AG04450 (cell line): ENCODE measurements around the gene DOCK4. TPM values are rescaled to one million over a fixed set of nuclear protein-coding genes. Genes with fewer than 3 reads are reported as not detected.

Experiments
- CTCF ChIA-PET: fragments of 300-600, 350-600 bp; formaldehyde crosslinking; extraction: SDS; loops from one replicate; lab custom pipeline; 2022; ENCODE audit warnings: antibody characterized with exemption, inconsistent platforms; lab: Charles Lee
- POLR2A ChIA-PET: fragments of 350-600 bp; formaldehyde crosslinking; extraction: SDS; loops from one replicate; lab custom pipeline; 2021; ENCODE audit warnings: antibody characterized with exemption, inconsistent platforms; lab: Yijun Ruan, JAX
- DNase-seq: peaks from one replicate; pipeline ENCODE4 v3.0.0-alpha.2; 2011; ENCODE audit warnings: low read depth, low spot score
- H3K27ac ChIP-seq: one replicate; pipeline ENCODE4 v1.5.1; 2012; ENCODE audit warnings: low read depth, low read length, control low read depth
- H3K27me3 ChIP-seq: one replicate; pipeline ENCODE4 v1.6.0; 2012; ENCODE audit warnings: low read length; ENCODE audit not compliant: control insufficient read depth, insufficient read depth
- H3K4me3 ChIP-seq: 2 replicates; pipeline ENCODE4 v1.5.1; 2011; ENCODE audit warnings: mild to moderate bottlenecking, low read depth, low read length, control low read depth
- H3K9me3 ChIP-seq: 2 replicates; pipeline ENCODE4 v1.5.1; 2012; ENCODE audit warnings: low read length; ENCODE audit not compliant: control insufficient read depth, insufficient read depth
- CTCF ChIP-seq: IDR thresholded peaks from 2 replicates; pipeline ENCODE4 v1.5.1; 2011; ENCODE audit warnings: low read depth, low read length, control low read depth, inconsistent platforms
- polyA plus RNA-seq: library from polyadenylated mRNA; depleted of rRNA; stranded (reverse); fragments of >200 nt; gene quantifications from 2 replicates; pipeline ENCODE4 v1.2.3, GENCODE V29; 2011

DOCK4 gene
- polyA plus RNA-seq, 1 experiment = 12.6 TPM

- ChIA-PET POLR2A (no interaction called here), CTCF (interaction anchor here (0.8 to 6.2 kb wide), 4 partner anchors 14 to 97 kb away, joined by 3 to 83 read pairs (median 42); no protein-coding TSS in a partner anchor)
- no peak overlapping the region for H3K4me3 ChIP-seq
- no peak overlapping the region for H3K27ac ChIP-seq
- peaks cover 3% of the 10 kb centered on the region; the same call in 1 of the 2 replicates for H3K9me3 ChIP-seq
- no peaks in the 10 kb centered on the region for H3K27me3 ChIP-seq
- TF ChIP-seq CTCF = no peak
- no peak for DNase-seq
Measured at GRCh38 chr7:111852081-111852480, 354.1 kb downstream of the DOCK4 start.

DNA sequence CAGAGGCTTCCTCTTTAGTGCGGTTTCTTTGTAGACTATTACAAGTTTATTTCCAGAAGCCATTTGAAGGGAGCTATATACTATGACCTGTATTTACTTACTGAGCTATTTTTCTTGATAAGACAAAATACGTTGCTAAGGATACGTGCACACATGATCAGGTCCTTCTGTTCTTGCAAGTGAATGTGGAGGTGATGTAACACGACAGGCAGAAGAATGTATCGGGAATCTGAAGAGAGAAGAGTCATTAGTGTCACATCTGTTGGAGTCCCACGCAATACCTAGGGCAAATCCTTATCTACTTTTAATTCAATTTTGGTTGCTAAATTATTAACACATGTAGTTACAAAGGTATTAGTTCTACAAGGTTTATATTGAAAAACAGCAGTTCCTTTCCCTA is 359.3 kb downstream of the DOCK4 start:
- no peak for DNase-seq
- CTCF ChIA-PET = no interaction called here
- POLR2A ChIA-PET = no interaction called here
- no peak for TF ChIP-seq CTCF
- H3K4me3 ChIP-seq = no peak overlapping the region
- H3K27ac ChIP-seq = no peak overlapping the region
- H3K9me3 ChIP-seq = peaks cover 3% of the 10 kb centered on the region; the same call in 1 of the 2 replicates
- H3K27me3 ChIP-seq = no peaks in the 10 kb centered on the region

- no peak overlapping the region for H3K4me3 ChIP-seq
- POLR2A ChIA-PET = no interaction called here
- H3K9me3 ChIP-seq = peaks cover 3% of the 10 kb centered on the region; the same call in 1 of the 2 replicates
- CTCF ChIA-PET = interaction anchor here (1.0 to 3.1 kb wide), 2 partner anchors 9 to 11 kb away, joined by 4 to 22 read pairs; no protein-coding TSS in a partner anchor
- TF ChIP-seq CTCF = no peak
- no peaks in the 10 kb centered on the region for H3K27me3 ChIP-seq
- DNase-seq = no peak
- no peak overlapping the region for H3K27ac ChIP-seq
Measured at GRCh38 chr7:111845853-111846252, 360.3 kb downstream of the DOCK4 start.

- H3K9me3 ChIP-seq = peaks cover under 1% of the 10 kb centered on the region; the same call in 1 of the 2 replicates
- H3K27me3 ChIP-seq = no peaks in the 10 kb centered on the region
- no peak for DNase-seq
- ChIA-PET CTCF (interaction anchor here (1.0 to 3.1 kb wide), 2 partner anchors 10 to 12 kb away, joined by 4 to 22 read pairs; no protein-coding TSS in a partner anchor), POLR2A (no interaction called here)
- no peak for TF ChIP-seq CTCF
- no peak overlapping the region for H3K27ac ChIP-seq
- H3K4me3 ChIP-seq = no peak overlapping the region
Measured at GRCh38 chr7:111844904-111845671, 361.1 kb downstream of the DOCK4 start.

DNA sequence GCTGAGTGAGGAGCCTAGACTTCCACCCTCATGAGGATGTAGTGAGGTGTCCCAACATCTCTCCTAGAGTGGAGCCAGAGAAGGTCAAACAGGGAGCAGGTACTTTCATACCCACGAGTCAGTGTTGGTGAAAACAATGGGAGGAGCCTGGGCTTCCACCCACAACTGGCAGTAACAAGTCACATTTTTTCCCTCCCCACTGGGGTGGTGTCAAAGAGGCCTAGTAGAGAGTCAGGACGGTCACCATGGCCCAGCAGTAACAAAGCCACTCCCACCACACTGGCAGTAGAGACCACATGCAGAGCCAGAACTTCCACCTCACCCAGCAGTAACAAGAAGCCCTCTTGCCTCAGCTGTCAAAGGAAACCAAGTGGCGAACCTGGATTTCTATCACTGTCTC is 363.7 kb downstream of the DOCK4 start:
- H3K4me3 ChIP-seq = no peak overlapping the region
- H3K27ac ChIP-seq = no peak overlapping the region
- no peak for DNase-seq
- CTCF ChIA-PET = interaction anchor here (3.0 kb wide), 1 partner anchor 13 kb away, joined by 13 read pairs; no protein-coding TSS in a partner anchor
- no peaks in the 10 kb centered on the region for H3K27me3 ChIP-seq
- POLR2A ChIA-PET = interaction anchor here (0.6 kb wide), 1 partner anchor 79 kb away, joined by 3 read pairs; no protein-coding TSS in a partner anchor
- TF ChIP-seq CTCF = no peak
- H3K9me3 ChIP-seq = no peaks in the 10 kb centered on the region
